OCI-LY1 (cell line): ENCODE measurements around the gene ANK3.

Experiments
- CTCF ChIP-seq: fragments of 200-600 bp; sonication (generic), shearing (Covaris generic); IDR thresholded peaks from 2 replicates; pipeline ENCODE4 v1.5.1; 2017; ENCODE audit warnings: mild to moderate bottlenecking, antibody characterized with exemption, low read length, moderate library complexity, mixed read lengths
- EZH2 ChIP-seq: fragments of 200-600 bp; sonication (generic), shearing (Covaris generic); IDR thresholded peaks from 2 replicates; pipeline ENCODE4 v1.8.0; 2017; ENCODE audit warnings: borderline replicate concordance, mixed run types, mild to moderate bottlenecking, antibody characterized with exemption, low read length, moderate library complexity, mixed read lengths

- TF ChIP-seq CTCF (no peak), EZH2 (no peak)
Measured at GRCh38 chr10:60107308-60107976, 282.2 kb downstream of the ANK3 start.
